Esophagus squamous epithelium (tissue), 5 donors: ENCODE measurements around the gene TAGLN3. TPM values are rescaled to one million over a fixed set of nuclear protein-coding genes. Genes with fewer than 3 reads are reported as not detected.

Experiments used
- DNase-seq: peaks from one replicate; lab custom pipeline; 2025; lab: John Stamatoyannopoulos, UW
- H3K27ac ChIP-seq, 4 donors: fragments of 200-600 bp; sonication (generic); one replicate each; pipeline ENCODE4 v1.5.1; 2016 to 2019; ENCODE audit warnings: mild to moderate bottlenecking in 1 of 4
- H3K27me3 ChIP-seq, 4 donors: fragments of 200-600 bp; sonication (generic); 1 replicate in 3 of 4; 2 replicates in 1 of 4; pipeline versions ENCODE4 v1.5.1 to v1.6.0; 2017 to 2021; ENCODE audit warnings: antibody characterized with exemption in 1 of 4
- H3K36me3 ChIP-seq, 3 donors: fragments of 200-600 bp; sonication (generic); one replicate each; pipeline ENCODE4 v1.5.1; 2016 to 2019
- H3K4me1 ChIP-seq, 3 donors: fragments of 200-600 bp; sonication (generic); one replicate each; pipeline ENCODE4 v1.5.1; 2017 to 2019
- H3K4me3 ChIP-seq, 4 donors: fragments of 200-600 bp; sonication (generic); 1 replicate in 3 of 4; 2 replicates in 1 of 4; pipeline ENCODE4 v1.5.1; 2016 to 2019; ENCODE audit warnings: mild to moderate bottlenecking in 2 of 4, moderate library complexity in 1 of 4
- H3K9me3 ChIP-seq, 3 donors: fragments of 200-600 bp; sonication (generic); one replicate each; pipeline ENCODE4 v1.5.1; 2016 to 2019
- POLR2A ChIP-seq, 4 donors: fragments of 450-650 bp; IDR thresholded peaks; one replicate each; pipeline ENCODE4 v1.6.1; 2017; ENCODE audit warnings: antibody characterized with exemption in 4 of 4, mild to moderate bottlenecking in 4 of 4, moderate library complexity in 3 of 4
- WGBS, 2 donors: methylation state at CpG; one replicate each; pipeline ENCODE4 v1.1.5; 2018; 5-methylcytosine and 5-hydroxymethylcytosine counted together
- intact Hi-C: fragments of 100-400 bp; cut with DNase I; formaldehyde crosslinking; loops from one replicate; pipeline ENCODE4 v1.15.0; 2022
- total RNA-seq, 4 donors: library from RNA; depleted of rRNA; stranded (reverse); fragments of >200 nt; gene quantifications; one replicate each; pipeline ENCODE4 v1.1.0, GENCODE V29; 2016
- TF ChIP-seq, protein P1 (sequence below), 6 experiments: fragments of 450-650 bp in 4 of 6; fragments of 200-600 bp in 2 of 6; sonication (generic) in 2 of 6; IDR thresholded peaks; one replicate each; pipeline ENCODE4 v1.5.1; 2016 to 2019; ENCODE audit warnings: antibody characterized with exemption in 6 of 6, mild to moderate bottlenecking in 4 of 6, moderate library complexity in 4 of 6
- donor health status: DM: yes; HTN: yes; CAD: no.

The TAGLN3 gene
- total RNA-seq, 4 donors from 2014 or later = not detected

DNA sequence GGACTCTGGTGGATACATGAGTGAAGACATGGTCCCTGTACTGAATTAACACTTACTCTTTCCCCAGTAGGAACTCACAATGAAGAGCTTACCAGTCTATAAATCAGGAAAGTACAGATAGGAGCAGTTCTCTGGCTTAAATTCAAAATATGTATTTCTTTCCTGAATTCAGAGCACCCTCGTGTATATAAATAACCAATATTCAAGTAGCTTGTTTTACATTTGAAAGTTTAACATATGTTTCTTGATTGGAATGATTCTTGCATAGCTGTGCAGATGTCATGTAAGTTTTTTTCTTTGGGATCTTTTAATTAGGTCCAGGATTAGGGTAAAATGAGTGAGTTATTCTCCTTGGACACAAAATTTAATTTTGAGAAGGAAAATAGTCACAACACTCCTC, 21.0 kb downstream of the TAGLN3 start:
- WGBS, 2 donors = 50 to 71% methylated on average over 1 of the region's 1 CpG
- H3K27me3 ChIP-seq = no peaks in the 10 kb centered on the region
- DNase-seq = no peak
- TF ChIP-seq, protein P1, sequence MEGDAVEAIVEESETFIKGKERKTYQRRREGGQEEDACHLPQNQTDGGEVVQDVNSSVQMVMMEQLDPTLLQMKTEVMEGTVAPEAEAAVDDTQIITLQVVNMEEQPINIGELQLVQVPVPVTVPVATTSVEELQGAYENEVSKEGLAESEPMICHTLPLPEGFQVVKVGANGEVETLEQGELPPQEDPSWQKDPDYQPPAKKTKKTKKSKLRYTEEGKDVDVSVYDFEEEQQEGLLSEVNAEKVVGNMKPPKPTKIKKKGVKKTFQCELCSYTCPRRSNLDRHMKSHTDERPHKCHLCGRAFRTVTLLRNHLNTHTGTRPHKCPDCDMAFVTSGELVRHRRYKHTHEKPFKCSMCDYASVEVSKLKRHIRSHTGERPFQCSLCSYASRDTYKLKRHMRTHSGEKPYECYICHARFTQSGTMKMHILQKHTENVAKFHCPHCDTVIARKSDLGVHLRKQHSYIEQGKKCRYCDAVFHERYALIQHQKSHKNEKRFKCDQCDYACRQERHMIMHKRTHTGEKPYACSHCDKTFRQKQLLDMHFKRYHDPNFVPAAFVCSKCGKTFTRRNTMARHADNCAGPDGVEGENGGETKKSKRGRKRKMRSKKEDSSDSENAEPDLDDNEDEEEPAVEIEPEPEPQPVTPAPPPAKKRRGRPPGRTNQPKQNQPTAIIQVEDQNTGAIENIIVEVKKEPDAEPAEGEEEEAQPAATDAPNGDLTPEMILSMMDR (IDR thresholded peaks at IDR 0.05) = no peak
- no peak for TF ChIP-seq POLR2A (IDR thresholded peaks at IDR 0.05)
- no peak overlapping the region for H3K4me3 ChIP-seq
- H3K36me3 ChIP-seq = no peaks in the 10 kb centered on the region
- no peaks in the 10 kb centered on the region for H3K9me3 ChIP-seq
- intact Hi-C loops = no loop called here
- H3K27ac ChIP-seq = no peak overlapping the region
- H3K4me1 ChIP-seq = no peaks in the 10 kb centered on the region

- intact Hi-C loops = no loop called here
- TF ChIP-seq, protein P1 (IDR thresholded peaks at IDR 0.05) = no peak
- TF ChIP-seq POLR2A (IDR thresholded peaks at IDR 0.05) = no peak
- 73 to 76% methylated on average over 1 of the region's 1 CpG for WGBS, 2 donors
- Histone ChIP-seq H3K27ac (no peak overlapping the region), H3K9me3 (no peaks in the 10 kb centered on the region), H3K36me3 (no peaks in the 10 kb centered on the region), H3K27me3 (no peaks in the 10 kb centered on the region), H3K4me3 (no peak overlapping the region), H3K4me1 (no peaks in the 10 kb centered on the region)
- no peak for DNase-seq
These were observed 22.0 kb downstream of the TAGLN3 start for GRCh38 chr3:112020674-112021085.

- intact Hi-C loops = no loop called here
- no peak for DNase-seq
These were observed 28.4 kb downstream of the TAGLN3 start for GRCh38 chr3:112027142-112027541.

GRCh38 chr3:112027826-112028225, 29.1 kb downstream of the TAGLN3 start:
- Histone ChIP-seq H3K4me3 (no peak overlapping the region), H3K4me1 (no peaks in the 10 kb centered on the region), H3K9me3 (no peaks in the 10 kb centered on the region), H3K27ac (no peak overlapping the region), H3K27me3 (no peaks in the 10 kb centered on the region), H3K36me3 (no peaks in the 10 kb centered on the region)
- 66 to 81% methylated on average over 4 of the region's 4 CpGs for WGBS, 2 donors
- DNase-seq = no peak
- TF ChIP-seq POLR2A (IDR thresholded peaks at IDR 0.05) = no peak
- TF ChIP-seq, protein P1 (IDR thresholded peaks at IDR 0.05) = no peak
- intact Hi-C loops = no loop called here

More at GRCh38 chr3:112027142-112027541, 28.4 kb downstream of the TAGLN3 start:
- no peaks in the 10 kb centered on the region for H3K27me3 ChIP-seq
- WGBS, 2 donors = 85 to 92% methylated on average over 4 of the region's 4 CpGs
- H3K4me1 ChIP-seq = no peaks in the 10 kb centered on the region
- H3K36me3 ChIP-seq = no peaks in the 10 kb centered on the region
- no peak overlapping the region for H3K4me3 ChIP-seq
- H3K9me3 ChIP-seq = no peaks in the 10 kb centered on the region
- TF ChIP-seq POLR2A (IDR thresholded peaks at IDR 0.05) = no peak
- TF ChIP-seq, protein P1 (IDR thresholded peaks at IDR 0.05) = no peak
- no peak overlapping the region for H3K27ac ChIP-seq

GRCh38 chr3:112030901-112031300, 32.2 kb downstream of the TAGLN3 start:
- Histone ChIP-seq H3K27ac (no peak overlapping the region), H3K4me1 (no peaks in the 10 kb centered on the region), H3K27me3 (no peaks in the 10 kb centered on the region), H3K9me3 (no peaks in the 10 kb centered on the region), H3K36me3 (no peaks in the 10 kb centered on the region), H3K4me3 (no peak overlapping the region)
- 89 to 93% methylated on average over 5 of the region's 5 CpGs for WGBS, 2 donors
- intact Hi-C loops = no loop called here
- DNase-seq = no peak
- TF ChIP-seq, protein P1 (IDR thresholded peaks at IDR 0.05) = no peak
- no peak for TF ChIP-seq POLR2A (IDR thresholded peaks at IDR 0.05)
